Measurements from ENCODE around the gene CDKAL1.
"Not testable (repeated sequence)": the region's sequence is repeated elsewhere in the genome, so short reads cannot be mapped to it uniquely, and the experiment has no call there.

The CDKAL1 gene

GRCh38 chr6:20608905-20609304, 74.6 kb downstream of the CDKAL1 start:
- no CpG with 5 or more reads among the region's 2 CpGs for WGBS (ENCODE audit: extremely low coverage, insufficient coverage, low lambda C conversion rate)
- no peak overlapping the region for H3K4me3 ChIP-seq (ENCODE audit: low read length)
- no peak overlapping the region for H3K4ac ChIP-seq (ENCODE audit: low read depth, low read length)
- no peaks in the 10 kb centered on the region for H3K4me1 ChIP-seq (ENCODE audit: control insufficient read depth, low read depth, low read length)
- DNase-seq: no peak
- no peaks in the 10 kb centered on the region for H3K36me3 ChIP-seq (ENCODE audit: control insufficient read depth, insufficient read depth, low read length)
- H3K23ac ChIP-seq (ENCODE audit: low read length): no peak overlapping the region
- no peak overlapping the region for H2AK5ac ChIP-seq (ENCODE audit: low read length)
- H4K8ac ChIP-seq (ENCODE audit: low read depth, low read length): no peak overlapping the region
- H3K56ac ChIP-seq (ENCODE audit: low read length): no peak overlapping the region
- no peak overlapping the region for H2BK15ac ChIP-seq (replicated peaks; ENCODE audit: low read depth)
- no peak overlapping the region for H3K18ac ChIP-seq (ENCODE audit: low read length)
- H3K27ac ChIP-seq (ENCODE audit: low read depth, low read length): no peak overlapping the region
- no peaks in the 10 kb centered on the region for H3K79me1 ChIP-seq (ENCODE audit: low read length)
- no peak overlapping the region for H4K5ac ChIP-seq (ENCODE audit: low read length)
- H3K4me2 ChIP-seq (ENCODE audit: low read length): no peak overlapping the region
- H2BK5ac ChIP-seq (ENCODE audit: low read length): no peak overlapping the region
- no peaks in the 10 kb centered on the region for H3K79me2 ChIP-seq (ENCODE audit: control insufficient read depth, insufficient read depth, low read length)
- no peak overlapping the region for H3K9ac ChIP-seq (ENCODE audit: low read length)
- H2BK120ac ChIP-seq (ENCODE audit: low read depth, low read length): no peak overlapping the region
- H3K27me3 ChIP-seq (ENCODE audit: insufficient read depth, low read length, poor library complexity): no peaks in the 10 kb centered on the region

GRCh38 chr6:20609924-20610323, 75.7 kb downstream of the CDKAL1 start:
- not testable (repeated sequence) for DNase-seq; H3K27me3 ChIP-seq (ENCODE audit: insufficient read depth, low read length, poor library complexity); H3K36me3 ChIP-seq (ENCODE audit: control insufficient read depth, insufficient read depth, low read length)

GRCh38 chr6:20610636-20611370, 76.5 kb downstream of the CDKAL1 start:
- Histone ChIP-seq H3K4me2 (ENCODE audit: low read length) (no peak overlapping the region), H3K4me1 (ENCODE audit: control insufficient read depth, low read depth, low read length) (no peaks in the 10 kb centered on the region), H3K79me1 (ENCODE audit: low read length) (no peaks in the 10 kb centered on the region), H4K8ac (ENCODE audit: low read depth, low read length) (no peak overlapping the region), H3K23ac (ENCODE audit: low read length) (no peak overlapping the region), H2BK120ac (ENCODE audit: low read depth, low read length) (no peak overlapping the region), H3K4ac (ENCODE audit: low read depth, low read length) (no peak overlapping the region), H2BK5ac (ENCODE audit: low read length) (no peak overlapping the region), H3K18ac (ENCODE audit: low read length) (no peak overlapping the region), H3K79me2 (ENCODE audit: control insufficient read depth, insufficient read depth, low read length) (no peaks in the 10 kb centered on the region), H3K56ac (ENCODE audit: low read length) (no peak overlapping the region), H2BK15ac (replicated peaks; ENCODE audit: low read depth) (no peak overlapping the region), H2AK5ac (ENCODE audit: low read length) (no peak overlapping the region), H3K36me3 (ENCODE audit: control insufficient read depth, insufficient read depth, low read length) (no peaks in the 10 kb centered on the region), H3K4me3 (ENCODE audit: low read length) (no peak overlapping the region), H3K27me3 (ENCODE audit: insufficient read depth, low read length, poor library complexity) (no peaks in the 10 kb centered on the region), H3K27ac (ENCODE audit: low read depth, low read length) (no peak overlapping the region), H3K9ac (ENCODE audit: low read length) (no peak overlapping the region), H4K5ac (ENCODE audit: low read length) (no peak overlapping the region)
- DNase-seq: no peak
- no CpG with 5 or more reads among the region's 2 CpGs for WGBS (ENCODE audit: extremely low coverage, insufficient coverage, low lambda C conversion rate)

More at GRCh38 chr6:20609924-20610323, 75.7 kb downstream of the CDKAL1 start:
- H3K4me3 ChIP-seq (ENCODE audit: low read length); H3K4me2 ChIP-seq (ENCODE audit: low read length); H3K23ac ChIP-seq (ENCODE audit: low read length); H2BK15ac ChIP-seq (replicated peaks; ENCODE audit: low read depth); H3K9ac ChIP-seq (ENCODE audit: low read length); H2AK5ac ChIP-seq (ENCODE audit: low read length); H4K8ac ChIP-seq (ENCODE audit: low read depth, low read length); H3K18ac ChIP-seq (ENCODE audit: low read length); H3K4ac ChIP-seq (ENCODE audit: low read depth, low read length); H3K4me1 ChIP-seq (ENCODE audit: control insufficient read depth, low read depth, low read length); H3K79me1 ChIP-seq (ENCODE audit: low read length); H3K79me2 ChIP-seq (ENCODE audit: control insufficient read depth, insufficient read depth, low read length); H3K56ac ChIP-seq (ENCODE audit: low read length); H4K5ac ChIP-seq (ENCODE audit: low read length); H2BK120ac ChIP-seq (ENCODE audit: low read depth, low read length); H3K27ac ChIP-seq (ENCODE audit: low read depth, low read length); H2BK5ac ChIP-seq (ENCODE audit: low read length): not testable (repeated sequence)
- WGBS (ENCODE audit: extremely low coverage, insufficient coverage, low lambda C conversion rate): no CpG with 5 or more reads among the region's 2 CpGs

GRCh38 chr6:20617537-20617936, 83.3 kb downstream of the CDKAL1 start:
- not testable (repeated sequence) for H3K79me1 ChIP-seq (ENCODE audit: low read length); H2BK5ac ChIP-seq (ENCODE audit: low read length); H3K79me2 ChIP-seq (ENCODE audit: control insufficient read depth, insufficient read depth, low read length); H2BK15ac ChIP-seq (replicated peaks; ENCODE audit: low read depth); H3K4me1 ChIP-seq (ENCODE audit: control insufficient read depth, low read depth, low read length); H3K4me2 ChIP-seq (ENCODE audit: low read length); H4K5ac ChIP-seq (ENCODE audit: low read length); H3K36me3 ChIP-seq (ENCODE audit: control insufficient read depth, insufficient read depth, low read length); H2AK5ac ChIP-seq (ENCODE audit: low read length); H3K4ac ChIP-seq (ENCODE audit: low read depth, low read length); H3K23ac ChIP-seq (ENCODE audit: low read length); H3K18ac ChIP-seq (ENCODE audit: low read length); H3K9ac ChIP-seq (ENCODE audit: low read length); H3K56ac ChIP-seq (ENCODE audit: low read length); H2BK120ac ChIP-seq (ENCODE audit: low read depth, low read length); H3K27ac ChIP-seq (ENCODE audit: low read depth, low read length); H3K27me3 ChIP-seq (ENCODE audit: insufficient read depth, low read length, poor library complexity); H4K8ac ChIP-seq (ENCODE audit: low read depth, low read length); H3K4me3 ChIP-seq (ENCODE audit: low read length); DNase-seq
- no CpG with 5 or more reads among the region's 3 CpGs for whole genome bisulfite sequencing (ENCODE audit: extremely low coverage, insufficient coverage, low lambda C conversion rate)

- Histone ChIP-seq H3K4me3 (ENCODE audit: low read length) (no peak overlapping the region), H3K79me2 (ENCODE audit: control insufficient read depth, insufficient read depth, low read length) (no peaks in the 10 kb centered on the region), H4K5ac (ENCODE audit: low read length) (no peak overlapping the region), H3K4me2 (ENCODE audit: low read length) (no peak overlapping the region), H3K56ac (ENCODE audit: low read length) (no peak overlapping the region), H2AK5ac (ENCODE audit: low read length) (no peak overlapping the region), H3K79me1 (ENCODE audit: low read length) (no peaks in the 10 kb centered on the region), H3K4me1 (ENCODE audit: control insufficient read depth, low read depth, low read length) (no peaks in the 10 kb centered on the region), H2BK5ac (ENCODE audit: low read length) (no peak overlapping the region), H3K36me3 (ENCODE audit: control insufficient read depth, insufficient read depth, low read length) (no peaks in the 10 kb centered on the region), H3K23ac (ENCODE audit: low read length) (no peak overlapping the region), H3K27me3 (ENCODE audit: insufficient read depth, low read length, poor library complexity) (no peaks in the 10 kb centered on the region), H2BK120ac (ENCODE audit: low read depth, low read length) (no peak overlapping the region), H4K8ac (ENCODE audit: low read depth, low read length) (no peak overlapping the region), H3K4ac (ENCODE audit: low read depth, low read length) (no peak overlapping the region), H3K18ac (ENCODE audit: low read length) (no peak overlapping the region), H3K27ac (ENCODE audit: low read depth, low read length) (no peak overlapping the region), H2BK15ac (replicated peaks; ENCODE audit: low read depth) (no peak overlapping the region), H3K9ac (ENCODE audit: low read length) (no peak overlapping the region)
- no CpG with 5 or more reads among the region's 2 CpGs for WGBS (ENCODE audit: extremely low coverage, insufficient coverage, low lambda C conversion rate)
- no peak for DNase-seq
These were observed 85.8 kb downstream of the CDKAL1 start for GRCh38 chr6:20620043-20620442.

GRCh38 chr6:20623761-20624160, 89.5 kb downstream of the CDKAL1 start:
- H2BK15ac ChIP-seq (replicated peaks; ENCODE audit: low read depth): no peak overlapping the region
- H3K18ac ChIP-seq (ENCODE audit: low read length): no peak overlapping the region
- no peak overlapping the region for H2BK5ac ChIP-seq (ENCODE audit: low read length)
- H3K79me2 ChIP-seq (ENCODE audit: control insufficient read depth, insufficient read depth, low read length): no peaks in the 10 kb centered on the region
- H2BK120ac ChIP-seq (ENCODE audit: low read depth, low read length): no peak overlapping the region
- no peak overlapping the region for H3K4ac ChIP-seq (ENCODE audit: low read depth, low read length)
- H3K4me1 ChIP-seq (ENCODE audit: control insufficient read depth, low read depth, low read length): no peaks in the 10 kb centered on the region
- no peak overlapping the region for H3K27ac ChIP-seq (ENCODE audit: low read depth, low read length)
- H3K4me3 ChIP-seq (ENCODE audit: low read length): no peak overlapping the region
- no peaks in the 10 kb centered on the region for H3K36me3 ChIP-seq (ENCODE audit: control insufficient read depth, insufficient read depth, low read length)
- H2AK5ac ChIP-seq (ENCODE audit: low read length): no peak overlapping the region
- H3K9ac ChIP-seq (ENCODE audit: low read length): no peak overlapping the region
- no peak overlapping the region for H3K23ac ChIP-seq (ENCODE audit: low read length)
- no peak overlapping the region for H3K4me2 ChIP-seq (ENCODE audit: low read length)
- H3K56ac ChIP-seq (ENCODE audit: low read length): no peak overlapping the region
- no peaks in the 10 kb centered on the region for H3K79me1 ChIP-seq (ENCODE audit: low read length)
- H3K27me3 ChIP-seq (ENCODE audit: insufficient read depth, low read length, poor library complexity): no peaks in the 10 kb centered on the region
- no peak overlapping the region for H4K5ac ChIP-seq (ENCODE audit: low read length)
- DNase-seq: no peak
- H4K8ac ChIP-seq (ENCODE audit: low read depth, low read length): no peak overlapping the region
